HG03066 (cell line): ENCODE data around the gene NTHL1.
A peak's percentile ranks its signal among the peaks of the same experiment; 100 is the strongest.

Experiments
- ATAC-seq: cut with Tn5 transposase; IDR thresholded peaks from one replicate; pipeline ENCODE4 v1.9.1; 2021; ENCODE audit warnings: low read depth; ENCODE audit not compliant: unreplicated experiment

NTHL1 gene

GRCh38 chr16:2047330-2048115, at the start of gene NTHL1, which contains the start of gene TSC2:
Gene NTHL1, minus strand, starts transcription at chr16:2047834. Its CDS starts 11 bp downstream, at chr16:2047823.
Gene TSC2, plus strand, starts transcription at chr16:2047985. Its CDS starts 631 bp downstream, at chr16:2048616.
- ATAC-seq, result peak; percentile 80

- ATAC-seq, result no peak
Observed at GRCh38 chr16:2096853-2097595, 49.4 kb upstream of the NTHL1 start.

- ATAC-seq, result no peak
Observed at GRCh38 chr16:2095918-2096582, 48.4 kb upstream of the NTHL1 start.

- no peak for ATAC-seq
Observed at GRCh38 chr16:2095315-2095853, 47.8 kb upstream of the NTHL1 start.

GRCh38 chr16:2093793-2094192, 46.2 kb upstream of the NTHL1 start:
- no peak for ATAC-seq

GRCh38 chr16:2092866-2093265, 45.2 kb upstream of the NTHL1 start:
- ATAC-seq, result no peak

GRCh38 chr16:2092256-2092620, 44.6 kb upstream of the NTHL1 start:
- no peak for ATAC-seq

- ATAC-seq, result no peak
Observed at GRCh38 chr16:2091547-2092255, 44.1 kb upstream of the NTHL1 start.

- no peak for ATAC-seq
Observed at GRCh38 chr16:2090777-2091546, 43.3 kb upstream of the NTHL1 start.

- no peak for ATAC-seq
Observed at GRCh38 chr16:2090481-2090776, 42.8 kb upstream of the NTHL1 start.

GRCh38 chr16:2089706-2090480, 42.3 kb upstream of the NTHL1 start:
- ATAC-seq, result no peak

- ATAC-seq, result no peak
Observed at GRCh38 chr16:2088759-2089358, 41.2 kb upstream of the NTHL1 start.

- no peak for ATAC-seq
Observed at GRCh38 chr16:2087748-2088631, 40.4 kb upstream of the NTHL1 start.

- ATAC-seq, result no peak
Observed at GRCh38 chr16:2086812-2087747, 39.4 kb upstream of the NTHL1 start.

- ATAC-seq, result no peak
Observed at GRCh38 chr16:2086106-2086742, 38.6 kb upstream of the NTHL1 start.

GRCh38 chr16:2085669-2086068, 38.0 kb upstream of the NTHL1 start:
- ATAC-seq, result no peak
